Mesendoderm (in vitro differentiated cells): ENCODE results near the gene LTBP4.

ENCODE experiments used
- DNase-seq: peaks from one replicate; pipeline ENCODE4 v3.0.0; 2013
- H2AK5ac ChIP-seq: 2 replicates; pipeline ENCODE4 v1.6.1; 2013; ENCODE audit warnings: low read length, inconsistent platforms
- H2BK120ac ChIP-seq: 2 replicates; pipeline ENCODE4 v1.6.1; 2013; ENCODE audit warnings: low read depth, mild to moderate bottlenecking, low read length, moderate library complexity, mixed read lengths
- H2BK15ac ChIP-seq: replicated peaks from 2 replicates; pipeline ENCODE4 v1.6.1; 2013; ENCODE audit warnings: low read depth, mild to moderate bottlenecking, moderate library complexity
- H2BK5ac ChIP-seq: 2 replicates; pipeline ENCODE4 v1.6.1; 2013; ENCODE audit warnings: low read length, inconsistent platforms
- H3K18ac ChIP-seq: 2 replicates; pipeline ENCODE4 v1.6.1; 2013; ENCODE audit warnings: mild to moderate bottlenecking, low read length, mixed read lengths
- H3K23ac ChIP-seq: one replicate; pipeline ENCODE4 v1.6.1; 2013; ENCODE audit warnings: low read length
- H3K27ac ChIP-seq: 2 replicates; pipeline ENCODE4 v1.5.1; 2013; ENCODE audit warnings: low read depth, mild to moderate bottlenecking, inconsistent platforms, low read length, moderate library complexity
- H3K27me3 ChIP-seq: 2 replicates; pipeline ENCODE4 v1.6.1; 2013; ENCODE audit warnings: low read length, control low read depth, mild to moderate bottlenecking, inconsistent platforms; ENCODE audit not compliant: insufficient read depth, poor library complexity
- H3K36me3 ChIP-seq: 2 replicates; pipeline ENCODE4 v1.6.1; 2013; ENCODE audit warnings: low read length, inconsistent platforms; ENCODE audit not compliant: control insufficient read depth, insufficient read depth
- H3K4ac ChIP-seq: one replicate; pipeline ENCODE4 v1.6.1; 2013; ENCODE audit warnings: low read depth, mild to moderate bottlenecking, low read length, moderate library complexity
- H3K4me1 ChIP-seq: 2 replicates; pipeline ENCODE4 v1.6.1; 2013; ENCODE audit warnings: low read depth, low read length, inconsistent platforms; ENCODE audit not compliant: control insufficient read depth
- H3K4me2 ChIP-seq: 2 replicates; pipeline ENCODE4 v1.6.1; 2013; ENCODE audit warnings: low read length
- H3K4me3 ChIP-seq: 2 replicates; pipeline ENCODE4 v1.5.1; 2013; ENCODE audit warnings: mild to moderate bottlenecking, low read length
- H3K56ac ChIP-seq: one replicate; pipeline ENCODE4 v1.6.1; 2013; ENCODE audit warnings: low read length
- H3K79me1 ChIP-seq: 2 replicates; pipeline ENCODE4 v1.6.1; 2013; ENCODE audit warnings: low read length, inconsistent platforms
- H3K79me2 ChIP-seq: 2 replicates; pipeline ENCODE4 v1.6.1; 2013; ENCODE audit warnings: mild to moderate bottlenecking, low read length; ENCODE audit not compliant: control insufficient read depth, insufficient read depth
- H3K9ac ChIP-seq: 2 replicates; pipeline ENCODE4 v1.6.1; 2013; ENCODE audit warnings: low read length, inconsistent platforms
- H4K5ac ChIP-seq: one replicate; pipeline ENCODE4 v1.6.1; 2013; ENCODE audit warnings: low read length
- H4K8ac ChIP-seq: one replicate; pipeline ENCODE4 v1.6.1; 2013; ENCODE audit warnings: low read depth, mild to moderate bottlenecking, control low read depth, low read length, moderate library complexity
- WGBS: extraction: QIAGEN DNeasy Blood & Tissue Kit; methylation state at CpG from one replicate; pipeline ENCODE4 v1.1.7; 2013; ENCODE audit warnings: low lambda C conversion rate, missing lambda C conversion rate; ENCODE audit not compliant: insufficient coverage; ENCODE audit errors: extremely low coverage; 5-methylcytosine and 5-hydroxymethylcytosine counted together

Gene LTBP4

GRCh38 chr19:40580619-40581018 lies 20.6 kb upstream of the LTBP4 start:
- H3K36me3 ChIP-seq: no peaks in the 10 kb centered on the region
- no peak overlapping the region for H4K8ac ChIP-seq
- no peak overlapping the region for H3K9ac ChIP-seq
- H3K79me2 ChIP-seq: no peaks in the 10 kb centered on the region
- H3K79me1 ChIP-seq: no peaks in the 10 kb centered on the region
- no peak overlapping the region for H2BK120ac ChIP-seq
- H3K56ac ChIP-seq: no peak overlapping the region
- no peak overlapping the region for H3K23ac ChIP-seq
- H3K4ac ChIP-seq: no peak overlapping the region
- no peak overlapping the region for H2AK5ac ChIP-seq
- H2BK5ac ChIP-seq: no peak overlapping the region
- H3K18ac ChIP-seq: no peak overlapping the region
- H3K4me1 ChIP-seq: peaks cover 2% of the 10 kb centered on the region
- H3K4me2 ChIP-seq: no peak overlapping the region
- DNase-seq: no peak
- H3K27me3 ChIP-seq: no peaks in the 10 kb centered on the region
- WGBS: no CpG with 5 or more reads among the region's 13 CpGs
- no peak overlapping the region for H3K27ac ChIP-seq
- no peak overlapping the region for H3K4me3 ChIP-seq
- no peak overlapping the region for H4K5ac ChIP-seq
- H2BK15ac ChIP-seq: no peak overlapping the region

- Histone ChIP-seq H3K79me2 (no peaks in the 10 kb centered on the region), H3K4me2 (no peak overlapping the region), H3K56ac (no peak overlapping the region), H2BK120ac (no peak overlapping the region), H3K27me3 (no peaks in the 10 kb centered on the region), H3K18ac (no peak overlapping the region), H2AK5ac (no peak overlapping the region), H3K4me1 (peaks cover 2% of the 10 kb centered on the region), H3K23ac (no peak overlapping the region), H4K5ac (no peak overlapping the region), H3K4me3 (no peak overlapping the region), H4K8ac (no peak overlapping the region), H3K4ac (no peak overlapping the region), H3K27ac (no peak overlapping the region), H3K79me1 (no peaks in the 10 kb centered on the region), H3K9ac (no peak overlapping the region), H3K36me3 (no peaks in the 10 kb centered on the region), H2BK15ac (no peak overlapping the region), H2BK5ac (no peak overlapping the region)
- no peak for DNase-seq
- WGBS: no CpG with 5 or more reads among the region's 5 CpGs
Observed at GRCh38 chr19:40581531-40581930, 19.6 kb upstream of the LTBP4 start.

DNA sequence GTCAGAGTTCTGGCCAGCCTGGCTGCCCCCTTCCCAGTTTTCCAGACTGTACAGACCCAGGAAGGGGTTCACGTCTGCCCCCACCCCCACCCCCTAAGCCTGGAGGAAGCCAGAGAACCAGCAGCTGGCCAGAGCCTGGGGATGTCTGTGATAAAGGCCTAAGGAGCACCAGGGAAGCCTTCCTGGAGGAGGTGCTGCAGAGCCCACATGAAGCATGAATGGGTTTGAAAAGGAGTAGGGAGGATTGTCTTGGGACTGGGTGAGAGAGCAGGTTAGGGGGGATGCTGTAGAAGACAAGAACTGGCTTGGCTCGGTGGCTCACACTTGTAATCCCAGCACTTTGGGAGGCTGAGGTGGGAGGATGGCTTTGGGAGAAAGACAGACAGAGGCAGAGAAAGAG lies 18.7 kb upstream of the LTBP4 start:
- Histone ChIP-seq H4K5ac (no peak overlapping the region), H4K8ac (no peak overlapping the region), H2BK15ac (no peak overlapping the region), H3K4ac (no peak overlapping the region), H3K18ac (no peak overlapping the region), H3K27ac (no peak overlapping the region), H3K4me2 (no peak overlapping the region), H3K9ac (no peak overlapping the region), H3K4me3 (no peak overlapping the region), H3K79me1 (no peaks in the 10 kb centered on the region), H3K56ac (no peak overlapping the region), H3K4me1 (peaks cover 2% of the 10 kb centered on the region), H3K79me2 (no peaks in the 10 kb centered on the region), H2BK5ac (no peak overlapping the region), H2AK5ac (no peak overlapping the region), H3K27me3 (no peaks in the 10 kb centered on the region), H3K36me3 (no peaks in the 10 kb centered on the region), H3K23ac (no peak overlapping the region), H2BK120ac (no peak overlapping the region)
- WGBS: no CpG with 5 or more reads among the region's 2 CpGs
- DNase-seq: no peak

DNA sequence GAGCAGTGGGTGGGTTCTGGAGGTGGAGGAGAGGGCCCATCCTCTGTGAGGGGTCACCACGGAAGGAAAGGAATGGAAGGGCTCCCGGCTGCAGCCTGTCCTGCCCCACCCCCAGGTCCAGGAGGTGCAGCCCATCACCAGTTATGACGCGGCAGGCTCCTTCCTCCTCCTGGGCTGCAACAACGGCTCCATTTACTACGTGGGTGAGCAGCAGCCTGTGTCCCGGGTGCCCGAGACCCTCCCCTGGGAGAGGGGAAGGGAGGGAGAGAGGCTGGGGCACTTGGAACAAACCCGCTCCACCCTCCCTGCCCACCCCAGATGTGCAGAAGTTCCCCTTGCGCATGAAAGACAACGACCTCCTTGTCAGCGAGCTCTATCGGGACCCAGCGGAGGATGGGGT lies 17.9 kb upstream of the LTBP4 start:
- Histone ChIP-seq H3K4ac (no peak overlapping the region), H4K5ac (no peak overlapping the region), H3K18ac (no peak overlapping the region), H2BK15ac (no peak overlapping the region), H2BK120ac (no peak overlapping the region), H3K56ac (no peak overlapping the region), H3K23ac (no peak overlapping the region), H3K4me3 (no peak overlapping the region), H3K79me1 (no peaks in the 10 kb centered on the region), H3K9ac (no peak overlapping the region), H3K27me3 (no peaks in the 10 kb centered on the region), H4K8ac (no peak overlapping the region), H2AK5ac (no peak overlapping the region), H3K4me1 (no peaks in the 10 kb centered on the region), H3K4me2 (no peak overlapping the region), H3K27ac (no peak overlapping the region), H3K79me2 (no peaks in the 10 kb centered on the region), H2BK5ac (no peak overlapping the region), H3K36me3 (no peaks in the 10 kb centered on the region)
- no CpG with 5 or more reads among the region's 14 CpGs for WGBS
- no peak for DNase-seq

- no peak overlapping the region for H4K5ac ChIP-seq
- H3K36me3 ChIP-seq: no peaks in the 10 kb centered on the region
- no CpG with 5 or more reads among the region's 5 CpGs for WGBS
Observed at GRCh38 chr19:40584007-40584406, 17.2 kb upstream of the LTBP4 start.

DNA sequence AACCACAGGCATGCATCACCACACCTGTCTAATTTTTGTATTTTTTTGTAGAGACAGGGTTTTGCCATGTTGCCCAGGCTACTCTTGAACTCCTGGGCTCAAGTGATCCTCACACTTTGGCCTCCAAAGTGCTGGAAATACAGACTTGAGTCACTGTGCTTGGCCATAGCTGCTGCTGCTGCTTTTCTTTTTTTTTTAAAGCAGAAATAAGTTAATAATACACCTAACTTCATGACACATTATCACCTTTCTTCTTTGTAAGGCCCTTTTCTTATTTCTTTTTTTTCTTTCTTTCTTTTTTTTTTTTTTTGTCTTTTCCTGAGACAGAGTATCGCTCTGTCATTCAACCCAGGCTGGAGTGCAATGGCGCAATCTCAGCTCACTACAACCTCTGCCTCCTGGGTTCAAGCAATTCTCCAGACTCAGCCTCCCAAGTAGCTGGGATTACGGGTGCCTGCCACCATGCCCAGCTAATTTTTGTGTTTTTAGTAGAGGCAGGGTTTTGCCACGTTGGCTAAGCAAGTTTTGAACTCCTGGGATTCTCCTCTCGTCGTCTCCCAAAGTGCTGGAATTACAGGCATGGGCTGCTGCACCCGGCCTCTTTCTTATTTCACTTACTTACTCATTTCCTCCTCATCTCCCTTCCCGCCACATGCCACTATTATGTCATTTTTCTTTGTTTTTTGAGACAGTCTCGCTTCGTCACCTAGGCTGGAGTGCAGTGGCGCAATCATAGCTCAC lies 15.8 kb upstream of the LTBP4 start:
- Histone ChIP-seq H3K4me3 (no peak overlapping the region), H3K18ac (no peak overlapping the region), H3K4me1 (no peaks in the 10 kb centered on the region), H3K9ac (no peak overlapping the region), H2BK120ac (no peak overlapping the region), H3K27ac (no peak overlapping the region), H3K4ac (no peak overlapping the region), H3K79me1 (no peaks in the 10 kb centered on the region), H2AK5ac (no peak overlapping the region), H2BK5ac (no peak overlapping the region), H3K56ac (no peak overlapping the region), H2BK15ac (no peak overlapping the region), H4K5ac (no peak overlapping the region), H3K27me3 (no peaks in the 10 kb centered on the region), H3K36me3 (no peaks in the 10 kb centered on the region), H4K8ac (no peak overlapping the region), H3K79me2 (no peaks in the 10 kb centered on the region), H3K23ac (no peak overlapping the region), H3K4me2 (no peak overlapping the region)
- no CpG with 5 or more reads among the region's 11 CpGs for WGBS
- DNase-seq: no peak

More at GRCh38 chr19:40584007-40584406, 17.2 kb upstream of the LTBP4 start:
- Histone ChIP-seq H3K18ac (no peak overlapping the region), H3K4me2 (no peak overlapping the region), H3K56ac (no peak overlapping the region), H3K27ac (no peak overlapping the region), H2AK5ac (no peak overlapping the region), H3K4me3 (no peak overlapping the region), H3K9ac (no peak overlapping the region), H3K79me2 (no peaks in the 10 kb centered on the region), H3K4me1 (no peaks in the 10 kb centered on the region), H2BK5ac (no peak overlapping the region), H2BK120ac (no peak overlapping the region), H3K4ac (no peak overlapping the region), H3K23ac (no peak overlapping the region), H4K8ac (no peak overlapping the region), H2BK15ac (no peak overlapping the region), H3K27me3 (no peaks in the 10 kb centered on the region), H3K79me1 (no peaks in the 10 kb centered on the region)
- no peak for DNase-seq
